MM.1S (cell line): Measurements from ENCODE around the gene RIPOR2.

Source experiments
- EZH2 ChIP-seq: fragments of 300-600 bp; sonication (generic); optimal IDR thresholded peaks from 2 replicates; pipeline ENCODE3; 2017; ENCODE audit warnings: low read depth, mild to moderate bottlenecking, antibody characterized with exemption, low read length, mixed read lengths
- EZH2phosphoT487 ChIP-seq: fragments of 300-600 bp; sonication (generic); IDR thresholded peaks from 2 replicates; pipeline ENCODE4 v1.6.1; 2018; ENCODE audit warnings: antibody characterized with exemption, low read length
- TF ChIP-seq, protein P1 (sequence below): fragments of 300-600 bp; sonication (generic); IDR thresholded peaks from 2 replicates; pipeline ENCODE4 v1.5.1; 2016; ENCODE audit warnings: antibody characterized with exemption, low read length, mixed read lengths

- TF ChIP-seq EZH2 (no peak), EZH2phosphoT487 (no peak)
- TF ChIP-seq, protein P1, sequence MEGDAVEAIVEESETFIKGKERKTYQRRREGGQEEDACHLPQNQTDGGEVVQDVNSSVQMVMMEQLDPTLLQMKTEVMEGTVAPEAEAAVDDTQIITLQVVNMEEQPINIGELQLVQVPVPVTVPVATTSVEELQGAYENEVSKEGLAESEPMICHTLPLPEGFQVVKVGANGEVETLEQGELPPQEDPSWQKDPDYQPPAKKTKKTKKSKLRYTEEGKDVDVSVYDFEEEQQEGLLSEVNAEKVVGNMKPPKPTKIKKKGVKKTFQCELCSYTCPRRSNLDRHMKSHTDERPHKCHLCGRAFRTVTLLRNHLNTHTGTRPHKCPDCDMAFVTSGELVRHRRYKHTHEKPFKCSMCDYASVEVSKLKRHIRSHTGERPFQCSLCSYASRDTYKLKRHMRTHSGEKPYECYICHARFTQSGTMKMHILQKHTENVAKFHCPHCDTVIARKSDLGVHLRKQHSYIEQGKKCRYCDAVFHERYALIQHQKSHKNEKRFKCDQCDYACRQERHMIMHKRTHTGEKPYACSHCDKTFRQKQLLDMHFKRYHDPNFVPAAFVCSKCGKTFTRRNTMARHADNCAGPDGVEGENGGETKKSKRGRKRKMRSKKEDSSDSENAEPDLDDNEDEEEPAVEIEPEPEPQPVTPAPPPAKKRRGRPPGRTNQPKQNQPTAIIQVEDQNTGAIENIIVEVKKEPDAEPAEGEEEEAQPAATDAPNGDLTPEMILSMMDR, result no peak
Measured at GRCh38 chr6:24844903-24845302, 90.9 kb downstream of the RIPOR2 start.
